Neural cell (in vitro differentiated cells): ENCODE measurements around the gene QARS1.

Source experiments
- EZH2 ChIP-seq: fragments of 200-600, 300-800 bp; shearing (Covaris generic), sonication (generic); IDR thresholded peaks from 2 replicates; pipeline ENCODE4 v1.6.1; 2014; ENCODE audit warnings: antibody characterized with exemption, low read length, borderline replicate concordance, mild to moderate bottlenecking; ENCODE audit not compliant: insufficient read depth, poor library complexity, severe bottlenecking
- REST ChIP-seq: IDR thresholded peaks from 2 replicates; pipeline ENCODE4 v1.6.1; 2012; ENCODE audit warnings: borderline replicate concordance
- TF ChIP-seq, protein P1 (sequence below): fragments of 450-650 bp; IDR thresholded peaks from 2 replicates; pipeline ENCODE4 v1.5.1; 2014; ENCODE audit warnings: antibody characterized with exemption, mild to moderate bottlenecking, moderate library complexity; ENCODE audit not compliant: poor library complexity, severe bottlenecking

- TF ChIP-seq, protein P1, sequence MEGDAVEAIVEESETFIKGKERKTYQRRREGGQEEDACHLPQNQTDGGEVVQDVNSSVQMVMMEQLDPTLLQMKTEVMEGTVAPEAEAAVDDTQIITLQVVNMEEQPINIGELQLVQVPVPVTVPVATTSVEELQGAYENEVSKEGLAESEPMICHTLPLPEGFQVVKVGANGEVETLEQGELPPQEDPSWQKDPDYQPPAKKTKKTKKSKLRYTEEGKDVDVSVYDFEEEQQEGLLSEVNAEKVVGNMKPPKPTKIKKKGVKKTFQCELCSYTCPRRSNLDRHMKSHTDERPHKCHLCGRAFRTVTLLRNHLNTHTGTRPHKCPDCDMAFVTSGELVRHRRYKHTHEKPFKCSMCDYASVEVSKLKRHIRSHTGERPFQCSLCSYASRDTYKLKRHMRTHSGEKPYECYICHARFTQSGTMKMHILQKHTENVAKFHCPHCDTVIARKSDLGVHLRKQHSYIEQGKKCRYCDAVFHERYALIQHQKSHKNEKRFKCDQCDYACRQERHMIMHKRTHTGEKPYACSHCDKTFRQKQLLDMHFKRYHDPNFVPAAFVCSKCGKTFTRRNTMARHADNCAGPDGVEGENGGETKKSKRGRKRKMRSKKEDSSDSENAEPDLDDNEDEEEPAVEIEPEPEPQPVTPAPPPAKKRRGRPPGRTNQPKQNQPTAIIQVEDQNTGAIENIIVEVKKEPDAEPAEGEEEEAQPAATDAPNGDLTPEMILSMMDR = no peak
- no peak for TF ChIP-seq EZH2
- no peak for TF ChIP-seq REST
These were observed 5.5 kb downstream of the QARS1 start for GRCh38 chr3:49098910-49099630.
